Activated CD8-positive, alpha-beta T cell treated with anti-CD3 and anti-CD28 coated beads, Interleukin-2, amount 10 ng/mL, durations not matched to agents 7 days and 5 days (primary cell): ENCODE results near the gene GANAB. TPM values are rescaled to one million over a fixed set of nuclear protein-coding genes. Genes with fewer than 3 reads are reported as not detected.
A peak's percentile ranks its signal among the peaks of the same experiment; 100 is the strongest.

Source experiments
- ATAC-seq: fragments of 150-1000 bp; cut with Tn5 transposase; one replicate; pipeline ENCODE4 v1.10.0; 2021; ENCODE audit warnings: moderate library complexity
- CTCF ChIA-PET: fragments of 350-600 bp; sonication (Branson Sonifier 250); formaldehyde crosslinking; loops from one replicate; lab custom pipeline; 2021; ENCODE audit warnings: antibody characterized with exemption; lab: Charles Lee
- POLR2A ChIA-PET: fragments of 350-600 bp; sonication (Branson Sonifier 250); formaldehyde crosslinking; loops from one replicate; lab custom pipeline; 2021; ENCODE audit warnings: antibody characterized with exemption; lab: Charles Lee
- DNase-seq: peaks from one replicate; pipeline ENCODE4 v3.0.0-alpha.2; 2020
- H3K27ac Mint-ChIP-seq: one replicate; pipeline ENCODE4 v1.8.0; 2021; ENCODE audit warnings: mild to moderate bottlenecking, mixed read lengths
- H3K27me3 Mint-ChIP-seq: one replicate; pipeline ENCODE4 v1.8.0; 2021; ENCODE audit warnings: low read depth, mixed read lengths
- H3K36me3 Mint-ChIP-seq: one replicate; pipeline ENCODE4 v1.8.0; 2021; ENCODE audit warnings: low read depth, mixed read lengths
- H3K4me1 Mint-ChIP-seq: one replicate; pipeline ENCODE4 v1.8.0; 2021; ENCODE audit warnings: low read depth, mixed read lengths
- H3K4me3 Mint-ChIP-seq: one replicate; pipeline ENCODE4 v1.8.0; 2021; ENCODE audit warnings: mild to moderate bottlenecking, mixed read lengths
- H3K9me3 Mint-ChIP-seq: one replicate; pipeline ENCODE4 v1.8.0; 2022; ENCODE audit warnings: mixed read lengths; ENCODE audit not compliant: insufficient read depth
- total RNA-seq, 2 experiments: library from RNA; stranded (reverse); gene quantifications; one replicate each; pipeline ENCODE4 v1.2.3, GENCODE V29; 2021

GANAB gene
- total RNA-seq, 2 experiments from 2014 or later, result 297 to 310 TPM

DNA sequence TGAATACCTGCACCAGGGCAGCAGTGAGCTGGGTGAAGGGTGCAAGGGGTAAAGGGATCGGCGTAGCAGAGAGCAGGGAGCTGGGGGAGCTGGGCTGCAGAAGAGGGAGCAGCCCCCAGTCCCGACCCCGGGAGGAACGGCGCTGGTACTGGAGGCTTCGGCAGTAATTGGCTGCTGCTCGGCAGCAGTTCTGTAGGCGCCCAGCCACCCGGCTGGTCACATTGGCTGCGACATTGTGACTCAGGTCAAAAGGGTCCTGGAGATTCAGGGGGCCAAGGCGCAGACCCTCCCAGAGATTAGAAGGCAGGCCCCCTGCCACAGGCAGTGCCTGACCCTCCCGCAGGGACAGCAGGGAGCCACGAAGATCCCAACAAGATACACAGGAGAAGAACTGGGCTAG, 70.6 kb downstream of the GANAB start:
- H3K36me3 Mint-ChIP-seq, result peaks cover 60% of the 10 kb centered on the region
- H3K27ac Mint-ChIP-seq, result no peak overlapping the region
- peaks cover 40% of the 10 kb centered on the region for H3K4me1 Mint-ChIP-seq
- no peaks in the 10 kb centered on the region for H3K27me3 Mint-ChIP-seq
- no peak for DNase-seq
- CTCF ChIA-PET, result interaction anchor here (1.5 to 2.9 kb wide), 2 partner anchors 10 to 151 kb away, joined by 3 to 26 read pairs; no protein-coding TSS in a partner anchor
- peak overlapping the region; percentile 99 for H3K4me3 Mint-ChIP-seq
- POLR2A ChIA-PET, result interaction anchor here (0.6 to 3.9 kb wide), 2 partner anchors 16 to 279 kb away, joined by 3 to 58 read pairs; partner anchors contain the start of gene TUT1
- no peak for ATAC-seq
- no peaks in the 10 kb centered on the region for H3K9me3 Mint-ChIP-seq

DNA sequence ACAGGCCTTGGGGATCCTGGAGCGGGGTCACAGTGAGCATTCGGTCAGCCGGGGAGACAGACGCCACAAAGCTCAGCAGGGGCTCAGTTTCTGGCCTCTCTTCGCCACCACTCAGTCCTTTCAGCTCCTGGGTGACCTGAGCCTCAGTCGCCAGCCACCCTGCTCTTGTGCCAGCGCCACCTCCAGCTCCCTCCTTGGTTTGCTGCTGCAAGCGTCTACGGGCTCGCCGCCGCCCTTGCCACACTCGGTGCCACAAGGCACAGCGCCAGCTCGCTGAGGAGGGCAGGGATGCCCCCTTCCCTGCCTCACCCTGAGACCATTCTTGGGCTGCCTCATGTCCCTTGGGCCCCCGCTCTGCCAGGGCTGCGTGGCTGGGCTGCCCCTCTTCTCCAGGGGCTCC, 71.3 kb downstream of the GANAB start:
- ChIA-PET CTCF (interaction anchor here (2.9 to 6.5 kb wide), 3 partner anchors 17 to 151 kb away, joined by 26 to 49 read pairs (median 36); partner anchors contain the start of gene TUT1), POLR2A (interaction anchor here (0.6 to 3.9 kb wide), 12 partner anchors 10 to 279 kb away, joined by 3 to 58 read pairs (median 6); partner anchors contain the start of genes BSCL2, C11orf98, CSKMT and MTA2)
- H3K4me3 Mint-ChIP-seq, result peak overlapping the region; percentile 99
- no peaks in the 10 kb centered on the region for H3K27me3 Mint-ChIP-seq
- H3K4me1 Mint-ChIP-seq, result peaks cover 46% of the 10 kb centered on the region
- H3K27ac Mint-ChIP-seq, result peak overlapping the region; percentile 97
- ATAC-seq (no peak), DNase-seq (no peak)
- H3K9me3 Mint-ChIP-seq, result no peaks in the 10 kb centered on the region
- H3K36me3 Mint-ChIP-seq, result peaks cover 66% of the 10 kb centered on the region

Other genes with a start within 250 kb of the GANAB start
- not detected for gene SCGB1A1, start 227.6 kb downstream of the GANAB start, total RNA-seq
- 100 to 1,000 TPM; 123 to 129 TPM for gene AHNAK, start 99.8 kb downstream of the GANAB start, total RNA-seq
- 1,000 to 10,000 TPM; 1,058 to 1,098 TPM for gene EEF1G, start 72.7 kb downstream of the GANAB start, total RNA-seq
- gene TUT1, start 55.1 kb downstream of the GANAB start, total RNA-seq, result 10 to 100 TPM; 22.2 to 25.0 TPM
- 100 to 1,000 TPM; 249 to 273 TPM for gene MTA2, start 44.7 kb downstream of the GANAB start, total RNA-seq
- 100 to 1,000 TPM; 120 to 144 TPM for gene EML3, start 33.8 kb downstream of the GANAB start, total RNA-seq
- 1 to 10 TPM; 1.3 to 2.0 TPM for gene ROM1, start 33.4 kb downstream of the GANAB start, total RNA-seq
- gene B3GAT3, start 24.6 kb downstream of the GANAB start, total RNA-seq, result 10 to 100 TPM; 63.0 to 64.8 TPM
- gene INTS5, start 6.7 kb upstream of the GANAB start, total RNA-seq, result 10 to 100 TPM; 28.9 to 29.2 TPM
- 100 to 1,000 TPM; 131 to 133 TPM for gene C11orf98, start 18.6 kb upstream of the GANAB start, total RNA-seq
- gene CSKMT, start 18.7 kb upstream of the GANAB start, total RNA-seq, result 10 to 100 TPM; 21.9 to 22.8 TPM
- gene UQCC3, start 25.1 kb upstream of the GANAB start, total RNA-seq, result 1 to 10 TPM; 7.5 TPM
- 10 to 100 TPM; 22.3 to 25.0 TPM for gene LBHD1, start 25.7 kb upstream of the GANAB start, total RNA-seq
- gene UBXN1, start 32.5 kb upstream of the GANAB start, total RNA-seq, result 100 to 1,000 TPM; 107 to 118 TPM
- under 1 TPM; 0.21 to 0.34 TPM for gene LRRN4CL, start 42.9 kb upstream of the GANAB start, total RNA-seq
- 10 to 100 TPM; 30.3 to 39.9 TPM for gene BSCL2, start 60.8 kb upstream of the GANAB start, total RNA-seq
- gene GNG3, start 61.1 kb upstream of the GANAB start, total RNA-seq, result not detected
- gene HNRNPUL2, start 80.8 kb upstream of the GANAB start, total RNA-seq, result 10 to 100 TPM; 65.4 to 67.0 TPM
- 10 to 100 TPM; 44.3 to 46.1 TPM for gene TTC9C, start 81.9 kb upstream of the GANAB start, total RNA-seq
- 10 to 100 TPM; 12.4 to 12.8 TPM for gene ZBTB3, start 107.5 kb upstream of the GANAB start, total RNA-seq
- gene POLR2G, start 115.0 kb upstream of the GANAB start, total RNA-seq, result 10 to 100 TPM; 89.7 to 96.6 TPM
- 10 to 100 TPM; 21.8 to 23.7 TPM for gene TAF6L, start 124.8 kb upstream of the GANAB start, total RNA-seq
- gene TMEM179B, start 140.8 kb upstream of the GANAB start, total RNA-seq, result 10 to 100 TPM; 37.3 to 40.8 TPM
- 10 to 100 TPM; 20.1 to 20.3 TPM for gene TMEM223, start 145.4 kb upstream of the GANAB start, total RNA-seq
- gene NXF1, start 158.8 kb upstream of the GANAB start, total RNA-seq, result 100 to 1,000 TPM; 110 to 111 TPM
- 10 to 100 TPM; 30.4 to 32.7 TPM for gene STX5, start 185.4 kb upstream of the GANAB start, total RNA-seq
- not detected for gene TEX54, start 186.2 kb upstream of the GANAB start, total RNA-seq
- gene WDR74, start 193.0 kb upstream of the GANAB start, total RNA-seq, result 10 to 100 TPM; 66.0 to 66.9 TPM
- 100 to 1,000 TPM; 190 to 202 TPM for gene SLC3A2, start 234.3 kb upstream of the GANAB start, total RNA-seq